Fibroblast of pulmonary artery (primary cell): Measurements from ENCODE around the gene TEN1.

Source experiments
- DNase-seq: peaks from one replicate; pipeline ENCODE4 v3.0.0-alpha.2; 2010; ENCODE audit warnings: low read depth
- H3K4me3 ChIP-seq: replicated peaks from 2 replicates; pipeline ENCODE4 v1.5.1; 2011; ENCODE audit warnings: low read depth, mild to moderate bottlenecking, control low read depth, low read length, moderate library complexity
- TF ChIP-seq, protein P1 (sequence below): IDR thresholded peaks from 2 replicates; pipeline ENCODE4 v1.5.1; 2011; ENCODE audit warnings: mild to moderate bottlenecking, control low read depth, low read length, inconsistent platforms; ENCODE audit errors: missing control alignments

Gene TEN1

DNA sequence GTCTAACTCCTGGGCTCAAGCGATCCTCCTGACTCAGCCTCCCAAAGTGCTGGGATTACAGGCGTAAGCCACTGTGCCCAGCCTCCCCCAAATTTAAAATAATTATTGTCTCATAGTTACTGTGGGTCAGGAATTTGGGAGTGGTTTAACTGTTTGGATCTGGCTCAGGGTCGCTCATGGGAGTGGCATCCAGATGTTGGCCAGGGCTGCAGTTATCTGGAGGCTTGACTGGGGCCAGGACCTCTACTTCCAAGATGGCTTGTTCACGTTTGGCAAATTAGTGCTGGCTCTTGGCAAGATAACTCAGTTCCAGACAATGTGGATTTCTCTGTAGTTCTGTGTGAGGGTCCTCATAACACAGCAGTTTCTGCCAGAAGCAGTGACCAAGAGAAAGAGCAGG lies 8.0 kb downstream of the TEN1 start:
- no peak for DNase-seq
- no peak overlapping the region for H3K4me3 ChIP-seq
- TF ChIP-seq, protein P1, sequence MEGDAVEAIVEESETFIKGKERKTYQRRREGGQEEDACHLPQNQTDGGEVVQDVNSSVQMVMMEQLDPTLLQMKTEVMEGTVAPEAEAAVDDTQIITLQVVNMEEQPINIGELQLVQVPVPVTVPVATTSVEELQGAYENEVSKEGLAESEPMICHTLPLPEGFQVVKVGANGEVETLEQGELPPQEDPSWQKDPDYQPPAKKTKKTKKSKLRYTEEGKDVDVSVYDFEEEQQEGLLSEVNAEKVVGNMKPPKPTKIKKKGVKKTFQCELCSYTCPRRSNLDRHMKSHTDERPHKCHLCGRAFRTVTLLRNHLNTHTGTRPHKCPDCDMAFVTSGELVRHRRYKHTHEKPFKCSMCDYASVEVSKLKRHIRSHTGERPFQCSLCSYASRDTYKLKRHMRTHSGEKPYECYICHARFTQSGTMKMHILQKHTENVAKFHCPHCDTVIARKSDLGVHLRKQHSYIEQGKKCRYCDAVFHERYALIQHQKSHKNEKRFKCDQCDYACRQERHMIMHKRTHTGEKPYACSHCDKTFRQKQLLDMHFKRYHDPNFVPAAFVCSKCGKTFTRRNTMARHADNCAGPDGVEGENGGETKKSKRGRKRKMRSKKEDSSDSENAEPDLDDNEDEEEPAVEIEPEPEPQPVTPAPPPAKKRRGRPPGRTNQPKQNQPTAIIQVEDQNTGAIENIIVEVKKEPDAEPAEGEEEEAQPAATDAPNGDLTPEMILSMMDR, result no peak

GRCh38 chr17:75991396-75991795 lies 12.4 kb downstream of the TEN1 start:
- H3K4me3 ChIP-seq, result no peak overlapping the region
- DNase-seq, result no peak
- TF ChIP-seq, protein P1, result no peak

- no peak for DNase-seq
- TF ChIP-seq, protein P1, result no peak
- H3K4me3 ChIP-seq, result no peak overlapping the region
Measured at GRCh38 chr17:75994802-75995370, 15.8 kb downstream of the TEN1 start.

DNA sequence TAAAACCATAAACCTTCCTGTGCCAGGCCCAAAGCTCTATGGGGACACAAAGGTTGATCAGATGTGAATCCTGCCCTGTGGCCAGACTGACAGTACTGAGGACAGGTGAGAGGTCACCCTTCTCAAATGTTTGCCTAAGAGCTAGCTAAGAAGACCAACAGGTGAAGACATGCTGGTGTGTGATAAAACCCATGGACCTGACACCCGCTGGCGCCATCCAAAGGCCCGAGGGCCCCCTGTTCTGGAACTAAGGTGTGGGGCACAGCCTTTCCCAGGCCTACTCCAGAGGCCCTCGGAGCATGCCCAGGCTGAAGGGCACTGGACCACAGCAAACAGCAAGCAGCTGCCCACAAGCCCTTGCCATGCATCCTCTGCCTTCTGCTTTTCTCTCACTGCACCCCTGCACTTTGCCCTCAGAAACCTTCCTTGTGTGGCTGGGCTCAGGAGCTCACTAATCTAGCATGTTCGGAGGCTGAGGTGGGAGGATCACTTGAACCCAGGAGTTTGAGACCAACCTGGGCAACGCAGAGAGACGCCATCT lies 16.4 kb downstream of the TEN1 start:
- no peak for DNase-seq
- no peak overlapping the region for H3K4me3 ChIP-seq
- TF ChIP-seq, protein P1, result no peak

GRCh38 chr17:75996665-75997590 lies 17.9 kb downstream of the TEN1 start:
- H3K4me3 ChIP-seq, result no peak overlapping the region
- TF ChIP-seq, protein P1, result no peak
- DNase-seq, result peak; percentile 39

DNA sequence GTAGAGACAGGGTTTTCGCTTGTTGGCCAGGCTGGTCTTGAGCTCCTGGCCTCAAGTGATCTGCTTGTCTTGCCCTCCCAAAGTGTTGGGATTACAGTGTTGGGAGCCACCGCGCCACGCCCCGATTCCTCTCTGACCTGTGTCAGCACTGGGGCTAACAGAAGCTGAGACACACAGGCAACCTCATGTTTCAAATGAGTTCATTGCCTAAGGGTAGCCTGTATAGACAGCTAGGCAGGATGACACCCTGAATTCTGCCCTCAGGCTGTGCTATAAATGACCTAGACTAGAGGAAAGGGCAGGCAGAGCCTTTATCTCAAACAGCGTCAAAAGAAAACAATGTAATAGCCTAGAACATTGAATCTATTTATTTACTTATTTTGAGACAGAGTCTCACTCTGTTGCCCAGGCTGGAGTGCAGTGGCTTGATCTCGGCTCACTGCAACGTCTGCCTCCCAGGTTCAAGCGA lies 19.3 kb downstream of the TEN1 start:
- H3K4me3 ChIP-seq, result no peak overlapping the region
- TF ChIP-seq, protein P1, result no peak
- no peak for DNase-seq
